HG03439 (cell line): ENCODE measurements around the gene ZDHHC9.

Experiments used
- ATAC-seq: cut with Tn5 transposase; IDR thresholded peaks from one replicate; pipeline ENCODE4 v1.9.1; 2021; ENCODE audit warnings: mild to moderate bottlenecking, moderate library complexity; ENCODE audit not compliant: unreplicated experiment

Gene ZDHHC9

GRCh38 chrX:129787336-129788055 is 56.2 kb downstream of the ZDHHC9 start:
- ATAC-seq, result no peak

- ATAC-seq, result peak; percentile 64
These were observed 57.5 kb downstream of the ZDHHC9 start for GRCh38 chrX:129786210-129786651.

GRCh38 chrX:129785160-129785947 is 58.3 kb downstream of the ZDHHC9 start:
- no peak for ATAC-seq

GRCh38 chrX:129784371-129784770 is 59.3 kb downstream of the ZDHHC9 start:
- ATAC-seq, result no peak

- no peak for ATAC-seq
These were observed 60.4 kb downstream of the ZDHHC9 start for GRCh38 chrX:129783291-129783713.

GRCh38 chrX:129782706-129783105 is 61.0 kb downstream of the ZDHHC9 start:
- no peak for ATAC-seq

GRCh38 chrX:129781680-129782495 is 61.8 kb downstream of the ZDHHC9 start:
- ATAC-seq, result no peak

GRCh38 chrX:129781134-129781672 is 62.5 kb downstream of the ZDHHC9 start:
- ATAC-seq, result peak; percentile 66

GRCh38 chrX:129780441-129781105 is 63.1 kb downstream of the ZDHHC9 start:
- no peak for ATAC-seq

GRCh38 chrX:129779747-129780146 is 63.9 kb downstream of the ZDHHC9 start, which contains the start of gene SASH3:
SASH3 (plus strand) TSS chrX:129779949; CDS start chrX:129780098, 149 bp downstream.
- no peak for ATAC-seq

GRCh38 chrX:129779086-129779672 is 64.5 kb downstream of the ZDHHC9 start:
- no peak for ATAC-seq

- peak; percentile 31 for ATAC-seq
These were observed 66.3 kb downstream of the ZDHHC9 start for GRCh38 chrX:129777218-129778030.

- ATAC-seq, result no peak
These were observed 69.8 kb downstream of the ZDHHC9 start for GRCh38 chrX:129773649-129774458.

- peak; percentile 67 for ATAC-seq
These were observed 70.8 kb downstream of the ZDHHC9 start for GRCh38 chrX:129772796-129773431.

- ATAC-seq, result no peak
These were observed 72.3 kb downstream of the ZDHHC9 start for GRCh38 chrX:129771266-129771995.

- peak; percentile 36 for ATAC-seq
These were observed 74.1 kb downstream of the ZDHHC9 start for GRCh38 chrX:129769467-129770154.
